GM23338 (cell line): ENCODE data around the gene FGFBP1.

ENCODE experiments used
- EZH2 ChIP-seq: fragments of 200-600 bp; sonication (generic); IDR thresholded peaks from one replicate; pipeline ENCODE4 v1.8.0; 2017; ENCODE audit warnings: antibody characterized with exemption, mild to moderate bottlenecking, low read depth; ENCODE audit not compliant: unreplicated experiment
- POLR2AphosphoS5 ChIP-seq: IDR thresholded peaks from 2 replicates; pipeline ENCODE4 v1.6.1; 2016; ENCODE audit warnings: antibody characterized with exemption, low read depth
- TF ChIP-seq, protein P1 (sequence below), 2 experiments: fragments of 200-600 bp in 1 of 2; sonication (generic) in 1 of 2; conservative IDR thresholded peaks; 2 replicates each; pipeline versions ENCODE4 v1.5.1 to v1.6.1; 2016 to 2017; ENCODE audit warnings: antibody characterized with exemption in 2 of 2, low read depth in 2 of 2, mild to moderate bottlenecking in 2 of 2, moderate library complexity in 1 of 2

DNA sequence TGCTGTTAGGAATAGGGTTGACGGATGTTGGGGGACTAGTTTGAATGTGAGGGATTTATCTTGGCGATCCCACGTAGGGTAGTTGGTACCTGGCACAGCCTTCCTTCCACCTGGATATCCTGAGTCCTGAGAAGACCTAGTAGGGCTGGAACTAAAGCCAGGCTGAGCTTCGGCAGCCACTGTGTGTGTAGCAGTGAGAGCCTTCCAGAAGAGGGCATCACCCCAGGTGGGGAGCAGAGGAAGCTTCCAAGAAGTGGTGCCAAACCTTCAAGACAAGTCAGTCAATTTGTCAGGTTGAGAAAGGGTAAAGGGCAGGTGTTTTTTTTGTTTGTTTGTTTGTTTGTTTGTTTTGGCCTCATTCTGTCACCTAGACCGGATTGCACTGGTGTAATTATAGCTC is 25.6 kb upstream of the FGFBP1 start:
- TF ChIP-seq, protein P1, sequence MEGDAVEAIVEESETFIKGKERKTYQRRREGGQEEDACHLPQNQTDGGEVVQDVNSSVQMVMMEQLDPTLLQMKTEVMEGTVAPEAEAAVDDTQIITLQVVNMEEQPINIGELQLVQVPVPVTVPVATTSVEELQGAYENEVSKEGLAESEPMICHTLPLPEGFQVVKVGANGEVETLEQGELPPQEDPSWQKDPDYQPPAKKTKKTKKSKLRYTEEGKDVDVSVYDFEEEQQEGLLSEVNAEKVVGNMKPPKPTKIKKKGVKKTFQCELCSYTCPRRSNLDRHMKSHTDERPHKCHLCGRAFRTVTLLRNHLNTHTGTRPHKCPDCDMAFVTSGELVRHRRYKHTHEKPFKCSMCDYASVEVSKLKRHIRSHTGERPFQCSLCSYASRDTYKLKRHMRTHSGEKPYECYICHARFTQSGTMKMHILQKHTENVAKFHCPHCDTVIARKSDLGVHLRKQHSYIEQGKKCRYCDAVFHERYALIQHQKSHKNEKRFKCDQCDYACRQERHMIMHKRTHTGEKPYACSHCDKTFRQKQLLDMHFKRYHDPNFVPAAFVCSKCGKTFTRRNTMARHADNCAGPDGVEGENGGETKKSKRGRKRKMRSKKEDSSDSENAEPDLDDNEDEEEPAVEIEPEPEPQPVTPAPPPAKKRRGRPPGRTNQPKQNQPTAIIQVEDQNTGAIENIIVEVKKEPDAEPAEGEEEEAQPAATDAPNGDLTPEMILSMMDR (conservative IDR thresholded peaks at IDR 0.05; ENCODE audit: low read depth in 2 of 2): peak; percentile 36 to 60; a peak in 3 of 4 replicates
- TF ChIP-seq POLR2AphosphoS5 (no peak), EZH2 (no peak)
